BJ (cell line): ENCODE measurements around the gene GPI. TPM values are rescaled to one million over a fixed set of nuclear protein-coding genes. Genes with fewer than 3 reads are reported as not detected.
"Not testable (repeated sequence)": the region's sequence is repeated elsewhere in the genome, so short reads cannot be mapped to it uniquely, and the experiment has no call there.

ENCODE experiments used
- CTCF ChIA-PET: fragments of 350-600 bp; formaldehyde crosslinking; extraction: SDS; loops from one replicate; lab custom pipeline; 2021; ENCODE audit warnings: antibody characterized with exemption, inconsistent platforms; lab: Yijun Ruan, JAX
- POLR2A ChIA-PET: fragments of 300-600 bp; sonication (Branson Sonifier 250); formaldehyde crosslinking; extraction: SDS; loops from one replicate; lab custom pipeline; 2021; ENCODE audit warnings: antibody characterized with exemption; lab: Charles Lee
- DNase-seq: peaks from one replicate; pipeline ENCODE4 v3.0.0-alpha.2; 2011; ENCODE audit warnings: low read depth
- H3K27me3 ChIP-seq: 2 replicates; pipeline ENCODE4 v1.6.0; 2011; ENCODE audit warnings: low read length; ENCODE audit not compliant: control insufficient read depth, insufficient read depth
- H3K36me3 ChIP-seq: 2 replicates; pipeline ENCODE4 v1.5.1; 2011; ENCODE audit warnings: low read length; ENCODE audit not compliant: control insufficient read depth, insufficient read depth
- H3K4me3 ChIP-seq: 2 replicates; pipeline ENCODE4 v1.5.1; 2011; ENCODE audit warnings: low read depth, mild to moderate bottlenecking, control low read depth, low read length
- polyA plus RNA-seq: library from polyadenylated mRNA; depleted of rRNA; stranded (reverse); fragments of >200 nt; gene quantifications from 2 replicates; pipeline ENCODE4 v1.2.3, GENCODE V29; 2011
- TF ChIP-seq, protein P1 (sequence below): IDR thresholded peaks from 2 replicates; pipeline ENCODE4 v1.5.1; 2011; ENCODE audit warnings: low read depth, mild to moderate bottlenecking, control low read depth, inconsistent platforms, low read length, moderate library complexity; ENCODE audit not compliant: insufficient read depth

GPI gene
- polyA plus RNA-seq, 1 experiment: 262 TPM

DNA sequence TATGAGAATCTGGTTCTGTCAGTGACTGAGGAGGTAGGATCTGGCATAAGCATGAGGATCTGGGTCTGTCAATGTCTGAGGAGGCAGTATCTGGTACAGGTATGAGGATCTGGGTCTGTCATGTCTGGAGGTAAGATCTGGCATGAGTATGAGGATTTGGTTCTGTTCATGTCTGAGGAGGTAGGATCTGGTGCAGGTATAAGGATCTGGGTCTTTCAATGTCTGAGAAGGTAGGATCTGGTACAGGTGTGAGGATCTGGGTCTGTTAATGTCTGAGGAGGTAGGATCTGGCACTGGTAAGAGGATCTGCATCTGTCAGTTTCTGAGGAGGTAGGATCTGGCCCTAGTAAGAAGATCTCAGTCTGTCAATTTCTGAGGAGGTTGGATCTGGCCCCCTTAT is 26.8 kb downstream of the GPI start:
- Histone ChIP-seq H3K27me3 (no peaks in the 10 kb centered on the region), H3K36me3 (peaks cover 55% of the 10 kb centered on the region), H3K4me3 (no peak overlapping the region)
- no peak for DNase-seq
- TF ChIP-seq, protein P1, sequence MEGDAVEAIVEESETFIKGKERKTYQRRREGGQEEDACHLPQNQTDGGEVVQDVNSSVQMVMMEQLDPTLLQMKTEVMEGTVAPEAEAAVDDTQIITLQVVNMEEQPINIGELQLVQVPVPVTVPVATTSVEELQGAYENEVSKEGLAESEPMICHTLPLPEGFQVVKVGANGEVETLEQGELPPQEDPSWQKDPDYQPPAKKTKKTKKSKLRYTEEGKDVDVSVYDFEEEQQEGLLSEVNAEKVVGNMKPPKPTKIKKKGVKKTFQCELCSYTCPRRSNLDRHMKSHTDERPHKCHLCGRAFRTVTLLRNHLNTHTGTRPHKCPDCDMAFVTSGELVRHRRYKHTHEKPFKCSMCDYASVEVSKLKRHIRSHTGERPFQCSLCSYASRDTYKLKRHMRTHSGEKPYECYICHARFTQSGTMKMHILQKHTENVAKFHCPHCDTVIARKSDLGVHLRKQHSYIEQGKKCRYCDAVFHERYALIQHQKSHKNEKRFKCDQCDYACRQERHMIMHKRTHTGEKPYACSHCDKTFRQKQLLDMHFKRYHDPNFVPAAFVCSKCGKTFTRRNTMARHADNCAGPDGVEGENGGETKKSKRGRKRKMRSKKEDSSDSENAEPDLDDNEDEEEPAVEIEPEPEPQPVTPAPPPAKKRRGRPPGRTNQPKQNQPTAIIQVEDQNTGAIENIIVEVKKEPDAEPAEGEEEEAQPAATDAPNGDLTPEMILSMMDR: no peak
- ChIA-PET POLR2A (no interaction called here), CTCF (no interaction called here)

- CTCF ChIA-PET: no interaction called here
- peaks cover 56% of the 10 kb centered on the region for H3K36me3 ChIP-seq
- TF ChIP-seq, protein P1: no peak
- DNase-seq: no peak
- POLR2A ChIA-PET: no interaction called here
- no peaks in the 10 kb centered on the region for H3K27me3 ChIP-seq
- H3K4me3 ChIP-seq: no peak overlapping the region
Observed at GRCh38 chr19:34393031-34393430, 28.0 kb downstream of the GPI start.

DNA sequence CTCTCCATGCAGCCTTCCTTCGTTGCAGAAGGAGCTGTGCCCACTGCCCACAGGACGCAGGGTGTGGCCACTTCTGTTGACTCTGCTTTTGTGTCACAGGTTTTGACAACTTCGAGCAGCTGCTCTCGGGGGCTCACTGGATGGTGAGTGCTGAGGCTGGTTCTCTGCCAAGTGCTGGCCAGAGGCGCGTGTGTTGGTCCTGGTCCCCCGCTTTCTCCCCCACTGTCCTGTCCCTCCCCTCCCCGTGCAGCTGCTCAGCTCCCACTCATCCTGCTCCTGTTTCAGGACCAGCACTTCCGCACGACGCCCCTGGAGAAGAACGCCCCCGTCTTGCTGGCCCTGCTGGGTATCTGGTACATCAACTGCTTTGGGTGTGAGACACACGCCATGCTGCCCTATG is 28.6 kb downstream of the GPI start:
- TF ChIP-seq, protein P1: no peak
- no peak for DNase-seq
- Histone ChIP-seq H3K27me3 (no peaks in the 10 kb centered on the region), H3K4me3 (no peak overlapping the region), H3K36me3 (peaks cover 52% of the 10 kb centered on the region)
- ChIA-PET POLR2A (no interaction called here), CTCF (no interaction called here)

- Histone ChIP-seq H3K36me3 (peaks cover 41% of the 10 kb centered on the region), H3K4me3 (no peak overlapping the region), H3K27me3 (no peaks in the 10 kb centered on the region)
- DNase-seq: no peak
- ChIA-PET POLR2A (no interaction called here), CTCF (no interaction called here)
- TF ChIP-seq, protein P1: no peak
Observed at GRCh38 chr19:34397853-34398252, 32.9 kb downstream of the GPI start.

GRCh38 chr19:34399886-34400285 is 34.9 kb downstream of the GPI start:
- Histone ChIP-seq H3K27me3 (no peaks in the 10 kb centered on the region), H3K4me3 (no peak overlapping the region), H3K36me3 (peaks cover 30% of the 10 kb centered on the region)
- ChIA-PET POLR2A (no interaction called here), CTCF (no interaction called here)
- TF ChIP-seq, protein P1: no peak
- DNase-seq: no peak

- peaks cover 24% of the 10 kb centered on the region for H3K36me3 ChIP-seq
- not testable (repeated sequence) for DNase-seq, H3K4me3 ChIP-seq, H3K27me3 ChIP-seq
- ChIA-PET CTCF (interaction anchor here (0.6 kb wide), 2 partner anchors 16 to 100 kb away, joined by 3 read pairs; no protein-coding TSS in a partner anchor), POLR2A (interaction anchor here (0.6 kb wide), 1 partner anchor 11 kb away, joined by 12 read pairs; no protein-coding TSS in a partner anchor)
Observed at GRCh38 chr19:34400844-34401243, 35.8 kb downstream of the GPI start.
